ENCODE data around the gene MAST2. TPM values are rescaled to one million over a fixed set of nuclear protein-coding genes. Genes with fewer than 3 reads are reported as not detected.
A peak's percentile ranks its signal among the peaks of the same experiment; 100 is the strongest.

Gene MAST2
- total and polyA plus RNA-seq, 9 of the 15 experiments (the other 6 are each of a cell fraction or from before 2014, with no cell fraction given): 0.73 to 32.0 (median 17.8) TPM

DNA sequence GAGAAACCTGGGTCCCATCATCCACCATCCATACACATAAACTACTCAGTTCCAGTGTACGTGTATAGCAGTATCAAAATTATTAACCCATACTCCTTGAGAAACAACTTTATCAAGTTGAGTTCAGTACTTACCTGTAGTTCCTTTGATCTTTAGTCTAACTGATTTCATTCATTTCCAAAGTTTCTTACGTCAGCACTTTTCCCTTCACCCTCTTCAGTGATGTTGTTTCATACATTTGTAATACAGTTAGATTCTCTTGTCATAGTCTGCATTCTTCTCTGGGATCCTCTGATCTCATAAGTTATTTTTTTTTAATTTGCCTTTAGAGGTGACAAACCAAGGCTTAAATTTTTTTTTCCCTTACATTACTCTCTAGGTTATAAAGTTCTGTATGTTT is 185.8 kb downstream of the MAST2 start:
- FAIRE-seq: no peak
- CTCF ChIA-PET (ENCODE audit: low intra/inter-chr PET ratio): no interaction called here

More for the DNA sequence above, 185.8 kb downstream of the MAST2 start:
- ATAC-seq (no peak), DNase-seq (ENCODE audit: extremely low read depth in 1 of 4, low spot score in 3 of 4) (no peak)
- H3K36me3 ChIP-seq (ENCODE audit: control insufficient read depth, insufficient read depth, low read length): no peaks in the 10 kb centered on the region
- no peaks in the 10 kb centered on the region for H3K27me3 ChIP-seq (ENCODE audit: control insufficient read depth in 2 of 2, insufficient read depth in 2 of 2, low read length in 2 of 2)
- intact Hi-C loops (cut with micrococcal nuclease): no loop called here
- no peak overlapping the region for H3K9ac ChIP-seq (ENCODE audit: insufficient read depth in 1 of 2, low read depth in 2 of 2, low read length in 2 of 2)
- BruUV-seq (replicated peaks): no TSS peak
- no peak overlapping the region for H2AFZ ChIP-seq (ENCODE audit: low read depth, low read length)
- H3K9me3 ChIP-seq (replicated peaks; ENCODE audit: control insufficient read depth, insufficient read depth, low read depth, low read length): no peaks in the 10 kb centered on the region
- H3K4me3 ChIP-seq: no peak overlapping the region
- no peaks in the 10 kb centered on the region for H3K9me1 ChIP-seq (ENCODE audit: control insufficient read depth, insufficient read depth, low read length)
- in situ Hi-C loops (cut with MboI): no loop called here
- H4K20me1 ChIP-seq (replicated peaks; ENCODE audit: control insufficient read depth, insufficient read depth, low read length): no peaks in the 10 kb centered on the region
- TF ChIP-seq, protein P1, sequence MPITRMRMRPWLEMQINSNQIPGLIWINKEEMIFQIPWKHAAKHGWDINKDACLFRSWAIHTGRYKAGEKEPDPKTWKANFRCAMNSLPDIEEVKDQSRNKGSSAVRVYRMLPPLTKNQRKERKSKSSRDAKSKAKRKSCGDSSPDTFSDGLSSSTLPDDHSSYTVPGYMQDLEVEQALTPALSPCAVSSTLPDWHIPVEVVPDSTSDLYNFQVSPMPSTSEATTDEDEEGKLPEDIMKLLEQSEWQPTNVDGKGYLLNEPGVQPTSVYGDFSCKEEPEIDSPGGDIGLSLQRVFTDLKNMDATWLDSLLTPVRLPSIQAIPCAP (CRISPR knock-in tag; IDR thresholded peaks at IDR 0.05; ENCODE audit: borderline replicate concordance): no peak
- TF ChIP-seq MAFG (tag; conservative IDR thresholded peaks at IDR 0.05) (peak; percentile 36), ZNF232 (CRISPR knock-in tag; IDR thresholded peaks at IDR 0.05) (no peak), RUNX1 (IDR thresholded peaks at IDR 0.05; ENCODE audit: low read depth) (no peak), CHD2 (IDR thresholded peaks at IDR 0.05; ENCODE audit: low read depth, low read length) (no peak), POLR3G (IDR thresholded peaks at IDR 0.05; ENCODE audit: extremely low read depth, insufficient read length, insufficient replicate concordance) (no peak), SAFB2 (IDR thresholded peaks at IDR 0.05; ENCODE audit: borderline replicate concordance, low read depth, low read length, severe bottlenecking) (no peak), ZNF316 (IDR thresholded peaks at IDR 0.05) (peak; percentile 78), FOXK1 (CRISPR knock-in tag; IDR thresholded peaks at IDR 0.05; ENCODE audit: borderline replicate concordance) (no peak), PCBP2 (IDR thresholded peaks at IDR 0.05; ENCODE audit: low read depth, low read length, poor library complexity, severe bottlenecking) (no peak), CREB5 (CRISPR knock-in tag; IDR thresholded peaks at IDR 0.05) (no peak), CBX3 (IDR thresholded peaks at IDR 0.05; ENCODE audit: borderline replicate concordance in 1 of 2, low read length in 2 of 2) (no peak), C11orf30 (IDR thresholded peaks at IDR 0.05; ENCODE audit: low read depth) (peak; percentile 55; the same call in 1 of the 2 replicates), ZNF3 (CRISPR knock-in tag; IDR thresholded peaks at IDR 0.05) (no peak), DNMT1 (IDR thresholded peaks at IDR 0.05) (no peak)
- WGBS (ENCODE audit: insufficient coverage, low coverage, missing lambda C conversion rate): 84% methylated on average over 2 of the region's 2 CpGs
- no peak overlapping the region for H3K27ac ChIP-seq (ENCODE audit: extremely low read depth, low read depth, low read length)
- POLR2A ChIA-PET: interaction anchor here (1.0 kb wide), 1 partner anchor 13 kb away, joined by 3 read pairs; no protein-coding TSS in a partner anchor
- no peaks in the 10 kb centered on the region for H3K79me2 ChIP-seq (ENCODE audit: control insufficient read depth, insufficient read depth, low read length)
- no peak overlapping the region for H3K4me2 ChIP-seq (ENCODE audit: insufficient read depth, low read length)
- H3K4me1 ChIP-seq (replicated peaks in 1 of 2; ENCODE audit: control insufficient read depth in 2 of 2, insufficient read depth in 2 of 2, low read length in 2 of 2): no peaks in the 10 kb centered on the region
